ENCODE results near the gene PNMA6F. TPM values are rescaled to one million over a fixed set of nuclear protein-coding genes. Genes with fewer than 3 reads are reported as not detected.

PNMA6F gene
- total RNA-seq = not detected in 2 replicates

GRCh38 chrX:153321381-153322124 is at the start of gene PNMA6F:
TSS of gene PNMA6F (minus strand) at chrX:153321767. CDS start at chrX:153320674, 1,093 bp downstream.

GRCh38 chrX:153333821-153334653 is 12.5 kb upstream of the PNMA6F start, which contains the start of gene ZNF275:
TSS of gene ZNF275 (plus strand) at chrX:153334153. CDS start at chrX:153336680, 2,527 bp downstream.

Other genes with a start within 250 kb of the PNMA6F start
- gene PNMA6A, start 249.3 kb downstream of the PNMA6F start, total RNA-seq = 2.0 and 4.6 TPM in 2 replicates
- not detected in 2 replicates for gene MAGEA1, start 142.5 kb downstream of the PNMA6F start, total RNA-seq
- gene ZNF275, start 12.4 kb upstream of the PNMA6F start, total RNA-seq = 10.3 and 10.6 TPM in 2 replicates
- not detected in 2 replicates for gene PNMA6E, start 79.6 kb upstream of the PNMA6F start, total RNA-seq
- 0.09 and 0.58 TPM in 2 replicates for gene ZFP92, start 89.7 kb upstream of the PNMA6F start, total RNA-seq
- gene TREX2, start 124.3 kb upstream of the PNMA6F start, total RNA-seq = 6.0 and 13.3 TPM in 2 replicates
- 5.2 and 19.1 TPM in 2 replicates for gene HAUS7, start 148.8 kb upstream of the PNMA6F start, total RNA-seq
- 135 and 164 TPM in 2 replicates for gene BGN, start 173.2 kb upstream of the PNMA6F start, total RNA-seq
- gene ATP2B3, start 195.9 kb upstream of the PNMA6F start, total RNA-seq = not detected in 2 replicates

All from pericardium fibroblast (primary cell).